Measurements from ENCODE around the gene ZNF74. TPM values are rescaled to one million over a fixed set of nuclear protein-coding genes. Genes with fewer than 3 reads are reported as not detected.

ZNF74 gene
- total and polyA plus RNA-seq, 2 experiments from 2014 or later: 15.6 to 17.9 TPM

DNA sequence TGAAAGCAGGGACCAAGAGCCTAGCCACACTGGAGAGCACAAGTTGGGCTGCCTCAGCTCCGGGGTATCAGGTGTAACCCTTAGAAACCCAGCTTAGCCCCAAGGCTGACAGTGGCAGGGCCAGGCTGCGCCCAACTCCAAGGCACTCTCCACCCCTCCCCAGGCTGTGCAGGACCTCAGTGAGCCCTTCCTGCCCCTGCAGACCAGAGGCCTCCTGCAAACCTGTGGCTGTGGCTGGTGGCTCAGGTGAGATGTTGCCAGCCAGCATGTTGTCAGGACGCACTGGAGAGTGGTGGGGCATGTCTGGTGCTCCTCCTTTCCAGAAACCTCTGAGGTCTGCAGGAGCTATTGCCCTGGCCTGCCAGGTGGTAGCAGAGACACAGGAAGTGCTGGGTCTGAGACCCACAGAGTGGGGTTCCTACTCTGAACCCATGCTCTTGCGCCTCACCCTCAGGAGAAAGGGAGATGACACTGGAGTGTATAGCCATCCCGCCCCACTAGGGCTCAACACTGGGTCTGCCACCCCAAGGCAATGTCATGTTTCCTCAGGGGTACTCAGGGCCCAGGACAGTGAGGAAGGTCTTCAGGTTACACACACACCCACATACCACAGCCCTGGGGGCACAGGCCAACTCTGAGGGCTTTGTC is 46.1 kb downstream of the ZNF74 start:
- no peaks in the 10 kb centered on the region for H3K9me2 ChIP-seq (replicated peaks; ENCODE audit: insufficient read depth)
- peaks cover 16% of the 10 kb centered on the region for H4K20me1 ChIP-seq (ENCODE audit: insufficient read depth, poor library complexity, severe bottlenecking)
- no peak overlapping the region for H3K27ac ChIP-seq
- no peak overlapping the region for H2AFZ ChIP-seq
- no peaks in the 10 kb centered on the region for H3K9me3 ChIP-seq (ENCODE audit: low read depth)
- H3K4me3 ChIP-seq: no peak overlapping the region
- H3K79me2 ChIP-seq: peaks cover 21% of the 10 kb centered on the region
- WGBS (ENCODE audit: low lambda C conversion rate, missing lambda C conversion rate): 98% methylated on average over 5 of the region's 5 CpGs
- H3K4me1 ChIP-seq (ENCODE audit: insufficient read depth): peaks cover 23% of the 10 kb centered on the region
- H3K4me2 ChIP-seq: no peak overlapping the region
- DNase-seq (ENCODE audit: low spot score): no peak
- TF ChIP-seq, protein P1, sequence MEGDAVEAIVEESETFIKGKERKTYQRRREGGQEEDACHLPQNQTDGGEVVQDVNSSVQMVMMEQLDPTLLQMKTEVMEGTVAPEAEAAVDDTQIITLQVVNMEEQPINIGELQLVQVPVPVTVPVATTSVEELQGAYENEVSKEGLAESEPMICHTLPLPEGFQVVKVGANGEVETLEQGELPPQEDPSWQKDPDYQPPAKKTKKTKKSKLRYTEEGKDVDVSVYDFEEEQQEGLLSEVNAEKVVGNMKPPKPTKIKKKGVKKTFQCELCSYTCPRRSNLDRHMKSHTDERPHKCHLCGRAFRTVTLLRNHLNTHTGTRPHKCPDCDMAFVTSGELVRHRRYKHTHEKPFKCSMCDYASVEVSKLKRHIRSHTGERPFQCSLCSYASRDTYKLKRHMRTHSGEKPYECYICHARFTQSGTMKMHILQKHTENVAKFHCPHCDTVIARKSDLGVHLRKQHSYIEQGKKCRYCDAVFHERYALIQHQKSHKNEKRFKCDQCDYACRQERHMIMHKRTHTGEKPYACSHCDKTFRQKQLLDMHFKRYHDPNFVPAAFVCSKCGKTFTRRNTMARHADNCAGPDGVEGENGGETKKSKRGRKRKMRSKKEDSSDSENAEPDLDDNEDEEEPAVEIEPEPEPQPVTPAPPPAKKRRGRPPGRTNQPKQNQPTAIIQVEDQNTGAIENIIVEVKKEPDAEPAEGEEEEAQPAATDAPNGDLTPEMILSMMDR (IDR thresholded peaks at IDR 0.05; ENCODE audit: poor library complexity): no peak
- TF ChIP-seq EZH2 (IDR thresholded peaks at IDR 0.05; ENCODE audit: borderline replicate concordance): no peak
- TF ChIP-seq EZH2phosphoT487 (IDR thresholded peaks at IDR 0.05; ENCODE audit: low read depth, severe bottlenecking, unreplicated experiment): no peak
- no peaks in the 10 kb centered on the region for H3K36me3 ChIP-seq (replicated peaks; ENCODE audit: insufficient read depth, low read depth)
- peaks cover 21% of the 10 kb centered on the region for H3K27me3 ChIP-seq

DNA sequence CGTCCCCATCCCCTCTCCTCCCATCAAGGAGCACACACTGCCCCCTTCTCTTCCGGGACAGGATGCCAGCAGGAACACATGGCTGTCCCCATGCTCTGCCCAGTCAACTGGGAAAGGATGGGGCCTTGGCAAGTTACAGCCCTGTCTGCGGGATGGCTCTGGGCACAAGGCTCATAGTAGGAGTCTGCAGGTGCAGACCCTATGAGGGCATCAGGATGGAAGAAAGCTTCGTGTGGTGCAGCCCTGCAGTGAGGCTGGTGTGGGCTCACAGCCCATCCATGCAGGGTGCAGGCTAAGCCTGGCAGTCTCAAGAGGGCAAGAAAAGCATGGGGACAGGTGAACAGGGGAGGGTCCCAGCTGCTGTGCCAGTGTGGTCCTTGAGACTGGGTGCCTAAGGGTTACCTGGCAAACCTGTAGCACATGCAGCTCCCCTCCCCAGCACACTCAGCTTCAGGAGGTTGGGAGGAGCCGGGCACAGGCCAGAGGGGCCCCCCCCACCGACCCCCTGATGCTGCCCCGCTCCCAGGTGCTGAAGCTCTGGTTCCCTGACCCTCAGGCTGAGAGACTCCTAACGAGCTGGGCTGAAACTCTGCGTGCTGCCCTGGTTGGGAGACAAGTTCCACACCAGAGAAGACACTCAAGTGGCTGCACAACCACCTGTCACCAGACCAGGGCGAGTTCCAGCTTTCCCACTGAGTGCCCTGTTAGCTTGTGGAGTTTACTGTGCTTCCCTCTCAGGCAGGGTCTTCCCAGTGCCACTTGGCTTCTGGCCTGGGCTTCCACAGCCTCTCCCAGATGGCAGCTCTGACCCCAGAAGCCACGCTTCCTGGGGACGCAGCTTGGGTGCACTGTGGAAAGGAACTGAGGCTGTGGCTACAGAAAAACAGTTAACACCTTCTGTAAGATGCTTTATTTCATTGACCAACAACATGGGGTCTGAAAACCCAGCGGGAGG is 47.0 kb downstream of the ZNF74 start:
- Histone ChIP-seq H4K20me1 (ENCODE audit: insufficient read depth, poor library complexity, severe bottlenecking) (peaks cover 8% of the 10 kb centered on the region), H3K27me3 (peaks cover 12% of the 10 kb centered on the region), H2AFZ (no peak overlapping the region), H3K4me1 (ENCODE audit: insufficient read depth) (peaks cover 16% of the 10 kb centered on the region), H3K9me2 (replicated peaks; ENCODE audit: insufficient read depth) (no peaks in the 10 kb centered on the region), H3K36me3 (replicated peaks; ENCODE audit: insufficient read depth, low read depth) (no peaks in the 10 kb centered on the region), H3K79me2 (peaks cover 12% of the 10 kb centered on the region), H3K4me2 (no peak overlapping the region), H3K4me3 (no peak overlapping the region), H3K9me3 (ENCODE audit: low read depth) (no peaks in the 10 kb centered on the region), H3K27ac (no peak overlapping the region)
- TF ChIP-seq EZH2 (IDR thresholded peaks at IDR 0.05; ENCODE audit: borderline replicate concordance): no peak
- no peak for TF ChIP-seq EZH2phosphoT487 (IDR thresholded peaks at IDR 0.05; ENCODE audit: low read depth, severe bottlenecking, unreplicated experiment)
- no peak for DNase-seq (ENCODE audit: low spot score)
- WGBS (ENCODE audit: low lambda C conversion rate, missing lambda C conversion rate): 77% methylated on average over 12 of the region's 13 CpGs

DNA sequence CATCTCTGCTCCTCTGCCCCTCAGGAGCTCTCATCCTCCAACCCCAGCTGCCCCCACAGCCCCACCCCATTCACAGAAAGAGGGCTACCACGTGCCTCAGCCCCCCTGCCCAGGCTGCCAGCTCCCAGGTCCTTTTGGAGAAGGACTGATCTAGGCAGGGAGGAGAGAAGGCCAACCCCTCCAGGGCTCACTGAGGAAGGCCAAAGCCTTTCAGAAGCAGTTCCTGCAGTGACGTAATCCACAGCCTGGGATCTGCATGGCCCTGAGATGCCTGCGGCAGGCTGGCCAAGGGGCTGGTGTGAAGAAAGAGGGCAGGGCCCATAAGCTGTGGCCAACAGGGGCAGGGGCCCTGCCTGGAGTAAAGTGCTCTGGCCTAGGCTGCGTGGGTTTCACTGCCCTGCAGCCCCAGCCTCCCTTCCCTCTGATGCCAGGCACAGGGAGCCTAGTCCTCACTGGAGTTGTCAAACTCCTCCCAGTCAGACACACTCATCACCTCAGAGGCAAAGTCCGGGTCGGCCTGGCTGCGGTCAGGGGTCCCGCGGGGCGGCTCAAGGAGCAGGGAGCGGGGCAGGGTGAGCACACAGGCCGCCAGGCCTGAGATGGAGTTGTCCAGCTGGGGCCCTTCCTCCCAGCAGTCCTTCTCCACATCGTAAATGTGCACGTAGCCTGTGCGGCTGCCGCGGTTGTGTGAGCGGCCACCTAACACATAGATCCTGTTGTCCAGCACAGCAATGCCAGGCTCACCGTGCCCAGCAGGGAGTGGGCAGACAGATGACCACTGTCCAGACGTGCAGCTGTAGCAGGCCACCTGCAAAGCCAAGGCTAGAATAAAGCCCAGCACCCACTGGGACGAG is 47.9 kb downstream of the ZNF74 start:
- Histone ChIP-seq H3K4me3 (no peak overlapping the region), H2AFZ (no peak overlapping the region), H3K4me2 (no peak overlapping the region), H4K20me1 (ENCODE audit: insufficient read depth, poor library complexity, severe bottlenecking) (peaks cover 3% of the 10 kb centered on the region), H3K79me2 (peaks cover 4% of the 10 kb centered on the region), H3K4me1 (ENCODE audit: insufficient read depth) (peaks cover 9% of the 10 kb centered on the region), H3K9me3 (ENCODE audit: low read depth) (no peaks in the 10 kb centered on the region), H3K36me3 (replicated peaks; ENCODE audit: insufficient read depth, low read depth) (no peaks in the 10 kb centered on the region), H3K9me2 (replicated peaks; ENCODE audit: insufficient read depth) (no peaks in the 10 kb centered on the region), H3K27ac (no peak overlapping the region), H3K27me3 (peaks cover 7% of the 10 kb centered on the region)
- no peak for TF ChIP-seq EZH2phosphoT487 (IDR thresholded peaks at IDR 0.05; ENCODE audit: low read depth, severe bottlenecking, unreplicated experiment)
- 82% methylated on average over 21 of the region's 21 CpGs for WGBS (ENCODE audit: low lambda C conversion rate, missing lambda C conversion rate)
- no peak for DNase-seq (ENCODE audit: low spot score)

DNA sequence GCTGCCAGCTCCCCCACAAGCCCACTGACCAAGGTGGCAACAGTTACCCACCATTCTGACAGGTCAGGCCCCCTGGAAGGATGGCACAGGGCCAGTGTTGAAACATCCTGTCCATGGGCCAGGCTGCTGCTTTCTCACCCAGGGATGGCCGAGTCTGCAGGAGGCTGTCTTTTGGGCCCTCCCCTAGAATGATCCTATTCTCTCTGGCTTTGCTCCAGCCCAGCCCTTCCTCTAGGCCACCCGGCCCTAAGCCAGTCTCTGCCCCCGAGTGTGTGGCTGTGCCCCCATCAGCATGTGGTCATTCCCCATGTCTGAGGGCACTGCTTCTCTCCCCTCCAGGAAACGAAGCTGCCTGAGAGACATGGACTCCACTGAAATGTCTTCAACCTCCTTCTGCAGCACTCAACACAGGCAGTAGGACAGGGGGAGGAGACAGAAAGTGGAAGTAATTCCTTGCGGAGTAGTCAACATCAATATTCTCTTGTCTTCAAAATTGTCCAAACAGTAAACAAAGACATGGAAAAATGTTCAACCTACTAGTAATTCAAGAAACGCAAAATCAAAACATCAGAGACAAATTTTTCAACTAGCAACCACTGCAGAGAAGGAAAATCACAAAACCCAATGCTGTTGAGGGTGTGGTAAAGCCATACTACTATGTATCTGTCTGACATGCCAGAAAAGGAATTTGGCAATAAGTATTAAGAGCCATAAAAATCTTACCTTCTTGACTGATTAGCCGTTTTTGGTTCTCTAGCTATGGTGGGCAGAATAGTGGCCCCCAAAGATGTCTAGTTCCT is 48.7 kb downstream of the ZNF74 start:
- WGBS (ENCODE audit: low lambda C conversion rate, missing lambda C conversion rate): 87% methylated on average over 7 of the region's 7 CpGs
- H3K27ac ChIP-seq: no peak overlapping the region

More for the DNA sequence above, 48.7 kb downstream of the ZNF74 start:
- no peaks in the 10 kb centered on the region for H3K9me2 ChIP-seq (replicated peaks; ENCODE audit: insufficient read depth)
- no peak overlapping the region for H3K4me3 ChIP-seq
- TF ChIP-seq, protein P1 (IDR thresholded peaks at IDR 0.05; ENCODE audit: poor library complexity): no peak
- TF ChIP-seq EZH2phosphoT487 (IDR thresholded peaks at IDR 0.05; ENCODE audit: low read depth, severe bottlenecking, unreplicated experiment): no peak
- no peak for TF ChIP-seq EZH2 (IDR thresholded peaks at IDR 0.05; ENCODE audit: borderline replicate concordance)
- DNase-seq (ENCODE audit: low spot score): no peak
- H4K20me1 ChIP-seq (ENCODE audit: insufficient read depth, poor library complexity, severe bottlenecking): no peaks in the 10 kb centered on the region
- H2AFZ ChIP-seq: no peak overlapping the region
- H3K4me2 ChIP-seq: no peak overlapping the region
- H3K36me3 ChIP-seq (replicated peaks; ENCODE audit: insufficient read depth, low read depth): no peaks in the 10 kb centered on the region
- H3K27me3 ChIP-seq: peaks cover 3% of the 10 kb centered on the region
- H3K9me3 ChIP-seq (ENCODE audit: low read depth): no peaks in the 10 kb centered on the region
- H3K4me1 ChIP-seq (ENCODE audit: insufficient read depth): peaks cover 9% of the 10 kb centered on the region
- no peaks in the 10 kb centered on the region for H3K79me2 ChIP-seq
